H1 (cell line): ENCODE measurements around the gene MBNL2. TPM values are rescaled to one million over a fixed set of nuclear protein-coding genes. Genes with fewer than 3 reads are reported as not detected.

Experiments
- CTCF ChIA-PET: fragments of 300-600 bp; sonication (Branson Sonifier 250); formaldehyde crosslinking; loops from one replicate; lab custom pipeline; 2021; ENCODE audit not compliant: partially characterized antibody; lab: Charles Lee
- POLR2A ChIA-PET: fragments of 300-600 bp; sonication (Branson Sonifier 250); formaldehyde crosslinking; loops from one replicate; lab custom pipeline; 2021; ENCODE audit warnings: inconsistent platforms; ENCODE audit not compliant: partially characterized antibody; lab: Charles Lee
- DNase-seq, 2 experiments: peaks; one replicate each; pipeline versions ENCODE4 v3.0.0 to v3.0.0-alpha.2; 2010 to 2022; ENCODE audit warnings: low spot score in 2 of 2, low read depth in 1 of 2, mixed read lengths in 1 of 2
- FAIRE-seq: peaks from 2 replicates; lab custom pipeline; 2011; peaks lifted over from hg19 to GRCh38; lab: Jason Lieb, UNC
- H2AFZ ChIP-seq: 2 replicates; pipeline ENCODE4 v1.8.1; 2012; ENCODE audit warnings: low read length, inconsistent platforms
- H2AK5ac ChIP-seq: 2 replicates; pipeline ENCODE4 v1.6.1; 2013; ENCODE audit warnings: low read depth, low read length
- H2BK120ac ChIP-seq: replicated peaks from 2 replicates; pipeline ENCODE3; 2013; ENCODE audit warnings: low read depth, low read length, inconsistent platforms
- H2BK12ac ChIP-seq: 2 replicates; pipeline ENCODE4 v1.6.1; 2013; ENCODE audit warnings: low read depth, low read length
- H2BK15ac ChIP-seq: 2 replicates; pipeline ENCODE4 v1.6.1; 2013; ENCODE audit warnings: low read length
- H2BK20ac ChIP-seq: 2 replicates; pipeline ENCODE4 v1.6.1; 2013; ENCODE audit warnings: low read length
- H2BK5ac ChIP-seq: 2 replicates; pipeline ENCODE4 v1.6.1; 2013; ENCODE audit warnings: low read depth, low read length
- H3K14ac ChIP-seq: 2 replicates; pipeline ENCODE4 v1.6.1; 2013; ENCODE audit warnings: inconsistent platforms; ENCODE audit not compliant: insufficient read length
- H3K18ac ChIP-seq: 2 replicates; pipeline ENCODE4 v1.6.1; 2013; ENCODE audit warnings: low read length; ENCODE audit errors: extremely low read depth
- H3K23ac ChIP-seq: 2 replicates; pipeline ENCODE4 v1.6.1; 2013; ENCODE audit warnings: inconsistent platforms; ENCODE audit not compliant: insufficient read length
- H3K23me2 ChIP-seq: 2 replicates; pipeline ENCODE4 v1.6.1; 2013; ENCODE audit warnings: low read depth, low read length
- H3K27ac ChIP-seq: 2 replicates; pipeline ENCODE4 v1.6.1; 2011; ENCODE audit warnings: low read depth, low read length, inconsistent platforms
- H3K27me3 ChIP-seq, 4 experiments: replicated peaks in 1 of 4; 1 replicate in 1 of 4; 2 replicates in 3 of 4; pipeline versions ENCODE4 v1.6.1 to v1.8.1; 2011 to 2013; ENCODE audit warnings: low read length in 3 of 4, mild to moderate bottlenecking in 3 of 4, inconsistent platforms in 2 of 4, mixed read lengths in 2 of 4, moderate library complexity in 1 of 4; ENCODE audit not compliant: control insufficient read depth in 3 of 4, insufficient read depth in 3 of 4; ENCODE audit errors: extremely low read depth in 1 of 4
- H3K36me3 ChIP-seq, 4 experiments: 2 replicates each; pipeline versions ENCODE4 v1.6.1 to v1.8.1; 2011 to 2013; ENCODE audit warnings: mild to moderate bottlenecking in 4 of 4, low read length in 3 of 4, moderate library complexity in 2 of 4, control low read depth in 1 of 4, inconsistent platforms in 1 of 4; ENCODE audit not compliant: insufficient read depth in 4 of 4, control insufficient read depth in 2 of 4
- H3K4ac ChIP-seq: replicated peaks from 2 replicates; pipeline ENCODE3; 2013; ENCODE audit warnings: low read length, low read depth, mixed read lengths, inconsistent platforms; ENCODE audit not compliant: insufficient read length
- H3K4me1 ChIP-seq, 4 experiments: replicated peaks in 1 of 4; 1 replicate in 1 of 4; 2 replicates in 3 of 4; pipeline versions ENCODE4 v1.6.1 to v1.8.1; 2011 to 2013; ENCODE audit warnings: low read length in 3 of 4, inconsistent platforms in 2 of 4, mixed read lengths in 1 of 4; ENCODE audit not compliant: insufficient read depth in 4 of 4, control insufficient read depth in 3 of 4
- H3K4me2 ChIP-seq, 2 experiments: 2 replicates each; pipeline versions ENCODE4 v1.6.1 to v1.8.1; 2011 to 2013; ENCODE audit warnings: low read depth in 2 of 2, low read length in 2 of 2, control low read depth in 1 of 2, inconsistent platforms in 1 of 2, mild to moderate bottlenecking in 1 of 2; ENCODE audit not compliant: insufficient read depth in 1 of 2
- H3K4me3 ChIP-seq, 4 experiments: fragments of 200-600, 300-600 bp in 1 of 4; sonication (generic), shearing (Covaris generic), sonication (Bioruptor Twin) in 1 of 4; 2 replicates each; pipeline versions ENCODE4 v1.5.1 to v1.8.1; 2011 to 2016; ENCODE audit warnings: low read length in 4 of 4, low read depth in 3 of 4, control low read depth in 2 of 4, inconsistent platforms in 2 of 4, mild to moderate bottlenecking in 2 of 4, mixed read lengths in 1 of 4, moderate library complexity in 1 of 4; ENCODE audit not compliant: insufficient read depth in 2 of 4; ENCODE audit errors: extremely low read depth in 1 of 4
- H3K56ac ChIP-seq: replicated peaks from 2 replicates; pipeline ENCODE3; 2013; ENCODE audit warnings: low read depth, mild to moderate bottlenecking, mixed read lengths, low read length, inconsistent platforms; ENCODE audit not compliant: insufficient read length
- H3K79me1 ChIP-seq: 2 replicates; pipeline ENCODE4 v1.6.1; 2013; ENCODE audit warnings: low read depth, low read length, control low read depth
- H3K79me2 ChIP-seq, 2 experiments: 2 replicates each; pipeline versions ENCODE4 v1.6.1 to v1.8.1; 2012 to 2013; ENCODE audit warnings: low read length in 2 of 2, mild to moderate bottlenecking in 2 of 2, inconsistent platforms in 1 of 2; ENCODE audit not compliant: insufficient read depth in 2 of 2, control insufficient read depth in 1 of 2
- H3K9ac ChIP-seq, 4 experiments: replicated peaks in 1 of 4; 1 replicate in 1 of 4; 2 replicates in 3 of 4; pipeline versions ENCODE4 v1.6.1 to v1.8.1; 2011 to 2013; ENCODE audit warnings: low read depth in 3 of 4, low read length in 3 of 4, control low read depth in 2 of 4, mild to moderate bottlenecking in 2 of 4, moderate library complexity in 2 of 4, inconsistent platforms in 1 of 4; ENCODE audit errors: extremely low read depth in 1 of 4
- H3K9me3 ChIP-seq, 2 experiments: 2 replicates each; pipeline versions ENCODE4 v1.6.1 to v1.8.1; 2012 to 2013; ENCODE audit warnings: mild to moderate bottlenecking in 2 of 2, moderate library complexity in 2 of 2, control low read depth in 1 of 2, inconsistent platforms in 1 of 2, low read depth in 1 of 2, low read length in 1 of 2, mixed read lengths in 1 of 2; ENCODE audit not compliant: insufficient read depth in 2 of 2
- H4K20me1 ChIP-seq, 2 experiments: replicated peaks in 1 of 2; 2 replicates each; pipeline versions ENCODE3 to v1.8.1; 2011 to 2013; ENCODE audit warnings: inconsistent platforms in 2 of 2, low read length in 2 of 2, mild to moderate bottlenecking in 1 of 2; ENCODE audit not compliant: insufficient read depth in 2 of 2, control insufficient read depth in 1 of 2
- H4K5ac ChIP-seq: 2 replicates; pipeline ENCODE4 v1.6.1; 2013; ENCODE audit warnings: low read length, low read depth, mixed read lengths, inconsistent platforms; ENCODE audit not compliant: insufficient read length
- H4K8ac ChIP-seq: 2 replicates; pipeline ENCODE4 v1.8.0; 2013; ENCODE audit warnings: mild to moderate bottlenecking, moderate library complexity, low read length, inconsistent platforms; ENCODE audit not compliant: insufficient read depth; ENCODE audit errors: extremely low read depth
- H4K91ac ChIP-seq: replicated peaks from 2 replicates; pipeline ENCODE3; 2013; ENCODE audit warnings: low read length, mixed read lengths, inconsistent platforms; ENCODE audit not compliant: insufficient read length
- BCL11A ChIP-seq, 2 experiments: IDR thresholded peaks; one replicate each; pipeline ENCODE4 v1.6.1; 2011; ENCODE audit warnings: low read depth in 2 of 2, low read length in 2 of 2, mild to moderate bottlenecking in 2 of 2
- CEBPB ChIP-seq: IDR thresholded peaks from 2 replicates; pipeline ENCODE4 v1.6.1; 2012; ENCODE audit warnings: low read depth, low read length
- CHD1 ChIP-seq: IDR thresholded peaks from 2 replicates; pipeline ENCODE4 v1.6.1; 2012; ENCODE audit warnings: low read depth, low read length, improper control_type of control experiment
- CREB1 ChIP-seq: IDR thresholded peaks from 2 replicates; pipeline ENCODE4 v1.6.1; 2012; ENCODE audit warnings: inconsistent platforms
- GABPA ChIP-seq: IDR thresholded peaks from 2 replicates; pipeline ENCODE4 v1.6.1; 2011; ENCODE audit warnings: mild to moderate bottlenecking, low read length, moderate library complexity, borderline replicate concordance; ENCODE audit not compliant: insufficient read depth
- GTF2F1 ChIP-seq: IDR thresholded peaks from 2 replicates; pipeline ENCODE4 v1.6.1; 2012; ENCODE audit warnings: low read depth, low read length, improper control_type of control experiment, borderline replicate concordance
- HDAC6 ChIP-seq: IDR thresholded peaks from one replicate; pipeline ENCODE4 v1.7.1; 2012; ENCODE audit warnings: low read depth, mild to moderate bottlenecking, inconsistent platforms, low read length, moderate library complexity
- JUN ChIP-seq: IDR thresholded peaks from 2 replicates; pipeline ENCODE4 v1.6.1; 2011; ENCODE audit warnings: low read depth, mild to moderate bottlenecking, improper control_type of control experiment, low read length
- JUND ChIP-seq: IDR thresholded peaks from 2 replicates; pipeline ENCODE4 v1.6.1; 2011; ENCODE audit warnings: mild to moderate bottlenecking, improper control_type of control experiment, low read length
- NRF1 ChIP-seq: IDR thresholded peaks from 2 replicates; pipeline ENCODE4 v1.6.1; 2011; ENCODE audit warnings: mild to moderate bottlenecking, low read depth, low read length, improper control_type of control experiment
- POU5F1 ChIP-seq: IDR thresholded peaks from 2 replicates; pipeline ENCODE4 v1.6.1; 2011; ENCODE audit warnings: low read depth, mild to moderate bottlenecking, low read length, moderate library complexity
- SIN3A ChIP-seq, 2 experiments: IDR thresholded peaks in 1 of 2; conservative IDR thresholded peaks in 1 of 2; 2 replicates each; pipeline ENCODE4 v1.6.1; 2011 to 2012; ENCODE audit warnings: low read length in 2 of 2, improper control_type of control experiment in 1 of 2, low read depth in 1 of 2, mild to moderate bottlenecking in 1 of 2
- SIRT6 ChIP-seq: IDR thresholded peaks from one replicate; pipeline ENCODE4 v1.7.1; 2012; ENCODE audit warnings: low read length, inconsistent platforms
- SIX5 ChIP-seq: IDR thresholded peaks from 2 replicates; pipeline ENCODE4 v1.6.1; 2011; ENCODE audit warnings: mild to moderate bottlenecking, low read depth, low read length
- TAF1 ChIP-seq: IDR thresholded peaks from 2 replicates; pipeline ENCODE4 v1.6.1; 2011; ENCODE audit warnings: mild to moderate bottlenecking, low read depth, low read length
- TCF12 ChIP-seq: IDR thresholded peaks from 2 replicates; pipeline ENCODE4 v1.6.1; 2011; ENCODE audit warnings: low read depth, mild to moderate bottlenecking, low read length
- polyA plus RNA-seq, 7 experiments: library from polyadenylated mRNA; depleted of rRNA in 3 of 7; stranded (reverse) in 5 of 7; unstranded in 2 of 7; fragments of >200 nt in 5 of 7; fragments of 200-250 nt in 2 of 7; gene quantifications; 1 replicate in 5 of 7; 2 replicates in 1 of 7; 4 replicates in 1 of 7; pipeline versions ENCODE4 v1.2.1 to v1.2.3, GENCODE V29; 2011 to 2013; ENCODE audit warnings: missing spikeins in 2 of 7, mixed read lengths in 2 of 7
- total RNA-seq: library from RNA; stranded (reverse); fragmentation: NEBNext Ultra II Directional; extraction: Animal tissue kit (Norgen Biotek cat#: 25700); gene quantifications from 2 replicates; pipeline ENCODE4 v1.2.1, GENCODE V29; 2021
- TF ChIP-seq, protein P1 (sequence below): IDR thresholded peaks from 2 replicates; pipeline ENCODE4 v1.6.1; 2012; ENCODE audit warnings: inconsistent platforms

The MBNL2 gene
- total and polyA plus RNA-seq, 2 of the 8 experiments (the other 6 are each of a cell fraction or from before 2014, with no cell fraction given), result 1.0 to 2.6 TPM

DNA sequence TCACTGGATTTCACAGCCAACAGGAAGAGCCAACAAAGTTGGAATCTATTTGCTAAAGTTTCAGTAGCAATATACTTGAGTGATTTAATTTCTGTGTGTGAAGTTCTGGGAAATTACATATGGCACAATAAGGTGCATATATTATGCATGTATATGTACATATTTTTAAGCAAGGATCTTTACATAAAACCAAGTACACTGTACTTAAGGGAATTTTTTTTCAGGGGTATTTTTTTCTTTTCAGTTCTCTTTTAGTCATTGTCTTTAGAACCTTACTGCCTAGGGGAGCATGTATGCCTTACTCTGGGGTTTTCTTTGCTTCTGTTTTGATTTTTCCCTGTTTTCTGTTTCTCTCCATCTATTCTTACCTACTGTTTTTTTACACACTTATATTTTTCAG, 219.2 kb downstream of the MBNL2 start:
- H2BK120ac ChIP-seq, result no peak overlapping the region
- H4K8ac ChIP-seq, result no peak overlapping the region
- H2BK15ac ChIP-seq, result no peak overlapping the region
- H3K9me3 ChIP-seq, result no peaks in the 10 kb centered on the region
- H2AFZ ChIP-seq, result no peak overlapping the region
- DNase-seq, result no peak
- H3K18ac ChIP-seq, result no peak overlapping the region
- no peak overlapping the region for H3K23ac ChIP-seq
- no peak overlapping the region for H3K14ac ChIP-seq
- no peak overlapping the region for H3K9ac ChIP-seq
- no peak overlapping the region for H3K4me3 ChIP-seq
- no peak overlapping the region for H2BK5ac ChIP-seq
- H4K91ac ChIP-seq, result no peak overlapping the region
- peaks cover 3% of the 10 kb centered on the region; the same call in 1 of the 2 replicates for H3K79me1 ChIP-seq
- H3K27ac ChIP-seq, result no peak overlapping the region
- POLR2A ChIA-PET, result no interaction called here
- CTCF ChIA-PET, result no interaction called here
- H4K20me1 ChIP-seq, result peaks cover 0 to 1% of the 10 kb centered on the region in 2 experiments
- H2BK20ac ChIP-seq, result no peak overlapping the region
- H3K27me3 ChIP-seq, result no peaks in the 10 kb centered on the region
- H4K5ac ChIP-seq, result no peak overlapping the region
- no peak overlapping the region for H3K4ac ChIP-seq
- H3K79me2 ChIP-seq, result peaks cover 3 to 50% of the 10 kb centered on the region in 2 experiments; a peak in 3 of 4 replicates
- H3K4me2 ChIP-seq, result no peak overlapping the region
- H3K56ac ChIP-seq, result no peak overlapping the region
- FAIRE-seq, result no peak
- no peak overlapping the region for H2AK5ac ChIP-seq
- H3K4me1 ChIP-seq, result no peaks in the 10 kb centered on the region; a peak in 1 of 7 replicates
- H2BK12ac ChIP-seq, result no peak overlapping the region
- no peaks in the 10 kb centered on the region for H3K23me2 ChIP-seq
- H3K36me3 ChIP-seq, result peaks cover 0 to 7% (median 0%) of the 10 kb centered on the region in 4 experiments; a peak in 2 of 8 replicates
- TF ChIP-seq, protein P1, sequence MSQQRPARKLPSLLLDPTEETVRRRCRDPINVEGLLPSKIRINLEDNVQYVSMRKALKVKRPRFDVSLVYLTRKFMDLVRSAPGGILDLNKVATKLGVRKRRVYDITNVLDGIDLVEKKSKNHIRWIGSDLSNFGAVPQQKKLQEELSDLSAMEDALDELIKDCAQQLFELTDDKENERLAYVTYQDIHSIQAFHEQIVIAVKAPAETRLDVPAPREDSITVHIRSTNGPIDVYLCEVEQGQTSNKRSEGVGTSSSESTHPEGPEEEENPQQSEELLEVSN, result no peak
- TF ChIP-seq CEBPB (no peak), BCL11A (IDR thresholded peaks at IDR 0.05; ENCODE audit: low read depth in 2 of 2, low read length in 2 of 2) (no peak), JUND (no peak), HDAC6 (no peak), CREB1 (no peak), SIN3A (conservative IDR thresholded peaks at IDR 0.05 in 1 of 2, IDR thresholded peaks at IDR 0.05 in 1 of 2; ENCODE audit: low read depth in 1 of 2, low read length in 2 of 2) (no peak), CHD1 (no peak), GABPA (no peak), TAF1 (no peak), SIX5 (no peak), TCF12 (no peak), POU5F1 (no peak), GTF2F1 (no peak), JUN (no peak), SIRT6 (no peak), NRF1 (no peak)
